K562 (cell line): ENCODE data around the gene FRMPD3. TPM values are rescaled to one million over a fixed set of nuclear protein-coding genes. Genes with fewer than 3 reads are reported as not detected.

Experiments
- ATAC-seq: fragments of 200-7000 bp; cut with Tn5 transposase; 3 replicates; pipeline ENCODE4 v1.9.1; 2020; ENCODE audit warnings: moderate library complexity
- BruUV-seq: library from RNA; stranded (reverse); fragments of 400-500 nt; replicated peaks from 2 replicates; lab custom pipeline; 2021; lab: Mats Ljungman, UMichigan
- CTCF ChIA-PET: fragments of 300-600 bp; formaldehyde crosslinking; extraction: SDS; loops from one replicate; lab custom pipeline; 2021; ENCODE audit warnings: low intra/inter-chr PET ratio; lab: Yijun Ruan, JAX
- POLR2A ChIA-PET: fragments of 300-600, 350-650 bp; sonication (Branson Sonifier 250); formaldehyde crosslinking; extraction: SDS; loops from one replicate; lab custom pipeline; 2021; ENCODE audit warnings: antibody characterized with exemption, inconsistent platforms; lab: Yijun Ruan, JAX
- DNase-seq, 4 experiments: peaks; one replicate each; pipeline versions ENCODE4 v3.0.0 to v3.0.0-alpha.2; 2011 to 2018; ENCODE audit warnings: low spot score in 3 of 4, mixed read lengths in 3 of 4; ENCODE audit errors: extremely low read depth in 1 of 4
- FAIRE-seq: peaks from 2 replicates; lab custom pipeline; 2011; peaks lifted over from hg19 to GRCh38; lab: Jason Lieb, UNC
- H2AFZ ChIP-seq: 2 replicates; pipeline ENCODE4 v1.6.0; 2011; ENCODE audit warnings: low read depth, low read length, control low read depth, inconsistent platforms
- H3K27ac ChIP-seq: fragments of 200-600 bp; 3 replicates; pipeline ENCODE4 v1.8.0; 2011; ENCODE audit warnings: low read depth, mild to moderate bottlenecking, control low read depth, inconsistent platforms, low read length, moderate library complexity, mixed read lengths; ENCODE audit errors: extremely low read depth
- H3K27me3 ChIP-seq, 2 experiments: fragments of 300-600 bp in 1 of 2; 2 replicates in 1 of 2; 3 replicates in 1 of 2; pipeline versions ENCODE4 v1.6.0 to v1.8.0; 2011; ENCODE audit warnings: inconsistent platforms in 2 of 2, low read length in 2 of 2, mild to moderate bottlenecking in 1 of 2, mixed read lengths in 1 of 2, moderate library complexity in 1 of 2; ENCODE audit not compliant: control insufficient read depth in 2 of 2, insufficient read depth in 2 of 2
- H3K36me3 ChIP-seq: fragments of 300-600 bp; 3 replicates; pipeline ENCODE4 v1.8.0; 2011; ENCODE audit warnings: mild to moderate bottlenecking, low read length, inconsistent platforms; ENCODE audit not compliant: control insufficient read depth, insufficient read depth
- H3K4me1 ChIP-seq, 2 experiments: fragments of 200-600 bp in 1 of 2; replicated peaks in 1 of 2; 2 replicates in 1 of 2; 3 replicates in 1 of 2; pipeline versions ENCODE4 v1.5.1 to v1.8.0; 2011; ENCODE audit warnings: inconsistent platforms in 2 of 2, low read length in 2 of 2, mild to moderate bottlenecking in 1 of 2, mixed read lengths in 1 of 2, moderate library complexity in 1 of 2; ENCODE audit not compliant: control insufficient read depth in 2 of 2, insufficient read depth in 2 of 2
- H3K4me2 ChIP-seq: 2 replicates; pipeline ENCODE4 v1.6.1; 2011; ENCODE audit warnings: low read length, control low read depth, inconsistent platforms, mixed read lengths; ENCODE audit not compliant: insufficient read depth
- H3K4me3 ChIP-seq: fragments of 200-600 bp; sonication (generic), shearing (Covaris generic); 2 replicates; pipeline ENCODE4 v1.5.1; 2016; ENCODE audit warnings: control low read depth, inconsistent platforms
- H3K79me2 ChIP-seq: fragments of 200-600 bp; 3 replicates; pipeline ENCODE4 v1.8.0; 2011; ENCODE audit warnings: low read length, inconsistent platforms; ENCODE audit not compliant: control insufficient read depth, insufficient read depth
- H3K9ac ChIP-seq, 2 experiments: 2 replicates each; pipeline versions ENCODE4 v1.6.0 to v1.6.1; 2011; ENCODE audit warnings: low read depth in 2 of 2, low read length in 2 of 2, control low read depth in 1 of 2, inconsistent platforms in 1 of 2, mild to moderate bottlenecking in 1 of 2, mixed read lengths in 1 of 2; ENCODE audit not compliant: insufficient read depth in 1 of 2
- H3K9me1 ChIP-seq: one replicate; pipeline ENCODE4 v1.6.0; 2011; ENCODE audit warnings: inconsistent platforms, mild to moderate bottlenecking, low read length, moderate library complexity; ENCODE audit not compliant: control insufficient read depth, insufficient read depth
- H3K9me3 ChIP-seq: replicated peaks from 2 replicates; pipeline ENCODE4 v1.5.1; 2011; ENCODE audit warnings: low read depth, low read length, inconsistent platforms; ENCODE audit not compliant: control insufficient read depth, insufficient read depth
- H4K20me1 ChIP-seq: replicated peaks from 2 replicates; pipeline ENCODE4 v1.6.1; 2011; ENCODE audit warnings: low read length, inconsistent platforms, mixed read lengths; ENCODE audit not compliant: control insufficient read depth, insufficient read depth
- CBX3 ChIP-seq, 2 experiments: IDR thresholded peaks; 1 replicate in 1 of 2; 2 replicates in 1 of 2; pipeline ENCODE4 v1.6.1; 2012; ENCODE audit warnings: inconsistent platforms in 2 of 2, low read length in 2 of 2, borderline replicate concordance in 1 of 2, control low read depth in 1 of 2
- CTBP1 ChIP-seq: fragments of 450-650 bp; IDR thresholded peaks from 2 replicates; pipeline ENCODE4 v1.6.1; 2016; ENCODE audit warnings: borderline replicate concordance
- E2F5 ChIP-seq: sonication (generic); formaldehyde crosslinking; IDR thresholded peaks from 2 replicates; pipeline ENCODE4 v1.8.0; 2022; ENCODE audit warnings: mild to moderate bottlenecking, missing genetic modification reagents
- HOMEZ ChIP-seq: fragments of 250-450 bp; sonication (Bioruptor Pico); IDR thresholded peaks from 2 replicates; pipeline ENCODE4 v1.4.0; 2020; ENCODE audit warnings: mild to moderate bottlenecking, moderate library complexity
- MBD1 ChIP-seq: fragments of 250-450 bp; sonication (Bioruptor Pico); IDR thresholded peaks from 2 replicates; pipeline ENCODE4 v1.8.0; 2022; ENCODE audit warnings: inconsistent platforms
- NKRF ChIP-seq: fragments of 450-650 bp; IDR thresholded peaks from 2 replicates; pipeline ENCODE4 v1.6.1; 2016; ENCODE audit warnings: borderline replicate concordance
- RBBP5 ChIP-seq: fragments of 200-600 bp; sonication (generic); IDR thresholded peaks from 2 replicates; pipeline ENCODE4 v1.6.1; 2012; ENCODE audit warnings: borderline replicate concordance, mild to moderate bottlenecking, low read length, control low read depth, inconsistent platforms; ENCODE audit not compliant: insufficient read depth, poor library complexity, severe bottlenecking
- SAP30 ChIP-seq: fragments of 200-600 bp; sonication (generic); IDR thresholded peaks from 2 replicates; pipeline ENCODE4 v1.6.1; 2012; ENCODE audit warnings: borderline replicate concordance, low read depth, mild to moderate bottlenecking, moderate library complexity, low read length, control low read depth, inconsistent platforms; ENCODE audit not compliant: insufficient read depth, poor library complexity, severe bottlenecking
- SETDB1 ChIP-seq: IDR thresholded peaks from one replicate; pipeline ENCODE4 v1.6.1; 2012; ENCODE audit warnings: low read length, control low read depth, inconsistent platforms
- SRSF1 ChIP-seq: fragments of 200-400 bp; formaldehyde crosslinking; IDR thresholded peaks from 2 replicates; pipeline ENCODE4 v1.6.1; 2017; ENCODE audit warnings: mild to moderate bottlenecking, low read depth, low read length, moderate library complexity
- TAL1 ChIP-seq: fragments of 450-650 bp; IDR thresholded peaks from 2 replicates; pipeline ENCODE4 v1.6.1; 2016; ENCODE audit warnings: mild to moderate bottlenecking
- VEZF1 ChIP-seq: fragments of 200-800 bp; sonication (Bioruptor generic); IDR thresholded peaks from 2 replicates; pipeline ENCODE4 v1.6.1; 2017; ENCODE audit warnings: missing genetic modification characterization, missing compliant biosample characterization
- YY1 ChIP-seq, 3 experiments: IDR thresholded peaks; 2 replicates each; pipeline ENCODE4 v1.6.1; 2011; ENCODE audit warnings: low read length in 2 of 3, mild to moderate bottlenecking in 2 of 3, moderate library complexity in 2 of 3, borderline replicate concordance in 1 of 3, control low read depth in 1 of 3, low read depth in 1 of 3; ENCODE audit not compliant: insufficient read depth in 3 of 3, insufficient replicate concordance in 2 of 3, control insufficient read depth in 1 of 3, insufficient read length in 1 of 3; ENCODE audit errors: extremely low read depth in 1 of 3
- WGBS: fragments of 100-300 bp; shearing (Covaris generic); methylation state at CpG from one replicate; pipeline ENCODE4 v1.1.6; 2016; ENCODE audit warnings: low coverage, mixed read lengths; ENCODE audit not compliant: insufficient coverage; ENCODE audit errors: missing lambda C conversion rate; 5-methylcytosine and 5-hydroxymethylcytosine counted together
- in situ Hi-C: fragments of 300-500 bp; cut with MboI; formaldehyde crosslinking; loops from 4 replicates; pipeline ENCODE4 v1.15.0; 2018; ENCODE audit warnings: inconsistent platforms, mixed read lengths
- intact Hi-C: fragments of 100-400 bp; cut with micrococcal nuclease; formaldehyde crosslinking; loops from 2 replicates; pipeline ENCODE4 v1.14.2; 2022
- polyA plus RNA-seq, 8 experiments: library from polyadenylated mRNA; depleted of rRNA in 4 of 8; stranded (reverse) in 5 of 8; unstranded in 3 of 8; fragments of >200 nt; fragmentation: Nextera tagmentation in 2 of 8; fragmentation: Illumina TruSeq in 1 of 8; extraction: Ambion mirVana in 2 of 8; extraction: Trizol in 1 of 8; gene quantifications; 2 replicates each; pipeline versions ENCODE4 v1.2.1 to v1.2.3, GENCODE V29; 2011 to 2014; ENCODE audit warnings: inconsistent platforms in 1 of 8, missing spikeins in 1 of 8
- total RNA-seq, 7 experiments: library from RNA; depleted of rRNA in 6 of 7; stranded (reverse); fragments of >200 nt in 6 of 7; fragmentation: Illumina TruSeq in 2 of 7; extraction: Trizol in 2 of 7; gene quantifications; 2 replicates each; pipeline versions ENCODE4 v1.2.1 to v1.2.3, GENCODE V29; 2011 to 2021; ENCODE audit warnings: low replicate concordance in 1 of 7

The FRMPD3 gene
- total and polyA plus RNA-seq, 9 of the 15 experiments (the other 6 are each of a cell fraction or from before 2014, with no cell fraction given), result not detected

GRCh38 chrX:107440692-107441091 is 8.8 kb upstream of the FRMPD3 start:
- TF ChIP-seq E2F5 (CRISPR knock-in tag) (no peak), CTBP1 (no peak), NKRF (no peak), HOMEZ (CRISPR knock-in tag) (no peak), MBD1 (CRISPR knock-in tag) (no peak), SETDB1 (no peak), SRSF1 (no peak), VEZF1 (CRISPR knock-in tag) (no peak), RBBP5 (no peak), CBX3 (IDR thresholded peaks at IDR 0.05; ENCODE audit: borderline replicate concordance in 1 of 2, low read length in 2 of 2) (no peak), SAP30 (no peak), YY1 (IDR thresholded peaks at IDR 0.05; ENCODE audit: borderline replicate concordance in 1 of 3, control insufficient read depth in 1 of 3, extremely low read depth in 1 of 3, insufficient read depth in 3 of 3, insufficient read length in 1 of 3, insufficient replicate concordance in 2 of 3, low read depth in 1 of 3, low read length in 2 of 3) (no peak), TAL1 (no peak)
- TF ChIP-seq, all 486 proteins: peak for 0
- H2AFZ ChIP-seq, result no peak overlapping the region
- POLR2A ChIA-PET, result no interaction called here
- no peaks in the 10 kb centered on the region for H3K9me3 ChIP-seq
- no peak overlapping the region for H3K9ac ChIP-seq
- H4K20me1 ChIP-seq, result no peaks in the 10 kb centered on the region
- FAIRE-seq (no peak), DNase-seq (no peak), ATAC-seq (no peak)
- WGBS, result 2% methylated on average over 5 of the region's 5 CpGs
- intact Hi-C loops, result no loop called here
- no peaks in the 10 kb centered on the region for H3K4me1 ChIP-seq
- H3K79me2 ChIP-seq, result no peaks in the 10 kb centered on the region
- no peaks in the 10 kb centered on the region for H3K27me3 ChIP-seq
- no TSS peak for BruUV-seq
- in situ Hi-C loops, result no loop called here
- H3K4me2 ChIP-seq, result no peak overlapping the region
- H3K4me3 ChIP-seq, result no peak overlapping the region
- CTCF ChIA-PET, result interaction anchor here (0.7 kb wide), 1 partner anchor 10 kb away, joined by 3 read pairs; no protein-coding TSS in a partner anchor
- H3K9me1 ChIP-seq, result no peaks in the 10 kb centered on the region
- no peak overlapping the region for H3K27ac ChIP-seq
- no peaks in the 10 kb centered on the region for H3K36me3 ChIP-seq
